HG03378 (cell line): Measurements from ENCODE around the gene SNX22.

Experiments used
- ATAC-seq: cut with Tn5 transposase; IDR thresholded peaks from one replicate; pipeline ENCODE4 v1.9.1; 2021; ENCODE audit warnings: mild to moderate bottlenecking, moderate library complexity; ENCODE audit not compliant: unreplicated experiment

SNX22 gene

DNA sequence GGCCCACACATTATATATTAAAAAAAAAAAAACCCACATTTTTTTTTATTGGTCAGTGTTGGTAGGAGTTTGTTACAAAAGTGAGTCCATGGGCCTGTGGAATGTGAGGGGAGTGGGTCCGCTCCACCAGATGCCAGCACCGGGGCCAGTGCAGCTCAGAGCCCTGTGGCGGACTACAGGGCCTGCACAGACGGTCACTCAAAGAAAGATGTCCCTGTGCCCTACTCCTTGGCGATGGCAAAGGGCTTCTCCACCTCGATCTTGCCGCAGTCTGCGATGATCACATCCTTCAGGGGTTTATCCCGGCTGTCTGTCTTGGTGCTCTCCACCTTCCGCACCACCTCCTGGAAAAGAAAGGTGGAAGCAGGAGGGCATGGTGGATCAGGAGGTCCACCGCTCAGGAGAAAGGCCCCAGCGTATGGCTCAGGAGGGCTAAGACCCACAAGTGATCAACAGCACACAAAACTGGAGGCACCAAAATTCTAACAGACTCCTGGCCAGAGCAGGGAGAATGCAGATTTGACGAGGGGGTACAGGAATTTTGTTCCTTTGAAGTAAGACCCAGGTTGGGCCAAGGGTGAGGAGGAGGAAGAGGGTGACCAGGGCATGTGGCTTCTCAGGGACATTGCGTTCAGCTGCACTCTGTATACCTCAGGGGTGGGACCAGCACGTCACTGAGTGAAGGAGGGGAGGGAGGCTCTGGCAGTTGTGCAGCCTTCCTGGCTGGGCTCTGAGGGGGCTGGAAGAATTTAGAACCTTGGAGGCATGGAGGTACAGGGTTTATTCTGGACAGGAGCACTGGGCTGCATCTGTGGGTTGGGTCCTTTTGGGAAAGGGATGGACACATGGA, 4.5 kb downstream of the SNX22 start:
- no peak for ATAC-seq

DNA sequence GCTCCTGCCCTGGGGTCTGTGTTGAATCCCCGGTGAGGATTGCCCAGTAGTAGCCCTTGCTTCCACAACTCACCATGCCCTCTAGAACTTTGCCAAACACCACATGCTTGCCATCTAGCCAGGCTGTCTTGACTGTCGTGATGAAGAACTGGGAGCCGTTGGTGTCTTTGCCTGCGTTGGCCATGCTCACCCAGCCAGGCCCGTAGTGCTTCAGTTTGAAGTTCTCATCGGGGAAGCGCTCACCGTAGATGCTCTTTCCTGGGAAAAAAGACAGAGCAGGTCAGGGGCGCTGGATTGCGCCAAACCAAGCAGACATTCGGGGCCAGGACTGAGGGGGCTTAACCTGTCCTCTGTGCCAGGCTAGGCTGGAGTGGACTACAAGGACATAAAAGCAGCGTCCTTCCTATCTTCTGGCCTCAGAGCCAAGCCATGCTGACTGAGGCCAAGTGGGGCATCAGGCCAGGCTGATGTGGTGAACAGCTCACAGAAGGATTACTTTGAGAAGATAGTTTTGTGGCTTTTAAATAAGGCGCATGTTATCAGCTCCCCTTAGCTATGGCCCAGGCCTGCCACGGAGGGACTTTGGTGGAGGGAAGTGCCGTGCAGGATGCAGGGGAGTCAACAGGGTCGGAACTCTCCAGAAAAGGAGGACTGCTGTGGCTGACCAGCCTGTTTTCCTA, 5.3 kb downstream of the SNX22 start:
- no peak for ATAC-seq

DNA sequence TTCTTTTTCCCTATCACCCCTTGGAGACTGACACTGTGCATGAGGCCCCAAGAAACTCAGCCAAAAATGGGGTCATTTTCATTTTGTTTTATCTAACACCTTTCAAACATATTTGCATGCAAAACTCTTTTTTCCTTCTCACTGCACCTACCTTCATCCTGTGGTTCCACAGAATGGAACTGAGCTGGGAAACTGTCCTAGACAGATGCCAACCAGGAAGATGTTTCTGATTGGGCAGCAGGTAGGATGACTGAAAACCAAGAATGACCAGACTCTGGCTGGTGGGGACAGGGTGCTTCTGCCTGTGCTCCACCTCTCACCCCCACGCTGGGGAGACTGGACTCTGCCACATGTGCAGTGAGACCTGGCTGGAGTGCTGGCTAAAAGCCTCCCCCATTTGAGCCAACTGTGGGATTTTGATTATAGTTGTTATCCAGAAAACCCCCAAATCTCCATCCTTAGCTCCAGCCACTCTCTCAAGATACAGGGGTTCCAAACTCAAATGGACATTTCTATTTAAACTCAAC, 6.1 kb downstream of the SNX22 start:
- ATAC-seq, result no peak

- ATAC-seq, result no peak
Measured at GRCh38 chr15:64158363-64159134, 7.0 kb downstream of the SNX22 start.

DNA sequence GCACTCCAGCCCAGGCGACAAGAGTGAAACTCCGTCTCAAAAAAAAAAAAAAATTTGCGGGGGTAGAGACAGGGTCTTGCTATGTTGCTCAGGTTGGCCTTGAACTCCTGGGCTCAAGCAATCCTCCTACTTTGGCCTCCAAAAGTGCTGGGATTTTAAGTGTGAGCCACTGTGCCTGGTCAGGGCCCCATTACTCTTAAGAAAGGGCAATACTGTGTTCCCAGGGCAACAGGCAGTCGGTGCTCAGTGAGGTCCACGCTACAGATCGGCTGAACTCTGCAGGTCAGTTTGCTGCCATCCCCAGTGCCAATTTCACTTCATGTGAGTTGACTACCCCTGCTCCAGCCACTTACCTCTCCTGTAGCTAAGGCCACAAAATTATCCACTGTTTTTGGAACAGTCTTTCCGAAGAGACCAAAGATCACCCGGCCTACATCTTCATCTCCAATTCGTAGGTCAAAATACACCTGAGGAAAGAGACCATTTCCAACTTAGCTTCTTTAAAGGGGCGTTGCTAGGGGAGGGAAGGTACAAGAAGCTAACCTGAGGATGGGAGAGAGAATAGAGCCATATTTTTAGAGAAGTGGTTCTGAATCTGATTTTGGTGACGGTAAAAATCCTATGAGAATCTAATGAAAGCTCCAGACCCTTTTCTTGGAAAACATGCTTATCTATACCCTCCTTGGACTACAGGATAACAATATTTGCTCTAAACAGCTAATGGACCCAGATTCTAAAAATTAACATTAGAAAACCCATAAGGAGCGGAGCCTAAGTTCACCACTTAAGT, 10.4 kb downstream of the SNX22 start:
- no peak for ATAC-seq

GRCh38 chr15:64162478-64162868, 10.9 kb downstream of the SNX22 start:
- peak; percentile 13 for ATAC-seq

DNA sequence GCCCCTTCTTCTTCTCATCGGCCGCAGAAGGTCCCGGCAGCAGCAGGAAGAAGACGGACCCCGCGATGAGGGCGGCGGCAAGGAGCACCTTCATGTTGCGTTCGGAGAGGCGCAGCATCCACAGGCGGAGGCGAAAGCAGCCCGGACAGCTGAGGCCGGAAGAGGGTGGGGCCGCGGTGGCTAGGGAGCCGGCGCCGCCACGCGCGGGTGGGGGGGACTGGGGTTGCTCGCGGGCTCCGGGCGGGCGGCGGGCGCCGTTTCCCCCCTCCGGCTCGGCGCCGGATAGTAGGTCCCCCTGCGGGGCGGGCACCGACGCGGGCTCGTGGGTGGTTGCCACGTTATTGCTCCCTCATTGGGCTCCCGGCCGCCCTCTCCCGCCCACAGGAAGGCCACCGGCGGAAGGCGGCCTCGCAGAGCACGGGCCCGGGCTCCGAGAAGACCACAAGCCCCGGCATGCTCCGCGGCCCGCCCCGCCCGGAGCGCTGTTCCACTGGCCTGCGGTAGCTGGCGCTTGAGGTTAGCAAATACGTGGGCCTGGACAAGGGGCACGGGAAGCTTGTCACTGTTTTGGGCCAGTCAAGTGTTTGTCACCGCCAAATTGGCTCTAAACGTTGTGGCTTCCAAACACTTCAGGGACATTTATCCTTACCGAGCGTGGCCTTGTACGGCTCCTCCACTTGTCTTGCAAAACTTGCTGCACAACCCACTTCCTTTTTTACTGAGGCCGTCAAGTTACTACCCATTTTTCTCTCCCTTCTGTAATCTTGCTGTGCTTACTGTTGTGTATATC, 11.5 kb downstream of the SNX22 start, which contains the start of gene PPIB:
Gene PPIB (minus strand): TSS at position 154 of the 790 bp plus-strand sequence. CDS start 36 bp downstream, at position 118.
- ATAC-seq, result peak; percentile 79

DNA sequence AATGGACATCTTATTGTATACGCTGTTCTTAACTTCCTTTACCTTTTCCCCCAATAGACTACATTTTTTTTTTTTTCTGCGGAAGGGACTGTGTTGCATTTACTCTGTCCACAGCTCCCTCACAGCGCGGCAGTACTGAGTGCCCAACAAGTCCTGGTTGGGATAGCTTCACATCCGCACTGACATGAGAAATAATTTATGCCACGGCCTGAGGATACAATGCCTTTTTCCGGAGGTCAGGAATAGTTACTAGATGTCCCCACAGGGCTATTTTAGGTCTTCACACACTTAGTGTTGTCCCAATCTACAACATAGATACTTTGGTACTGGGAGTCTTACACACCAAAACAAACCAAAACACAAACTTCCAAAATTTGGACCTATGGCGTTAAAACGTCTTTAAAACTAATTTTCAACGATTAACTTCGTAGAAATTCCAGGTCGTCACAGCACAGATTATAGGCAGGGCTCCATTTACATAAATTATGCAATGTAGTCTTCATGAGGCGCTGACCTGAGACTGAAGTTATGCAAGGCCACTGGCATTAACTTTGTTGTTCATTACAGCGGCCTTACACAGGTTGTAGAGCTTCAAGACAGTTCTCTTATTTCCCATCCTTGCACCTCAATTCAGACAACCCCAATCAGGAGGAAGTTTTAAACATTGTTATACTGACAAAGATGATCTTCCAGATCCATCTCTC, 12.3 kb downstream of the SNX22 start:
- peak; percentile 12 for ATAC-seq

- ATAC-seq, result no peak
Measured at GRCh38 chr15:64164436-64164835, 12.9 kb downstream of the SNX22 start.

- no peak for ATAC-seq
Measured at GRCh38 chr15:64166102-64166890, 14.8 kb downstream of the SNX22 start.

- ATAC-seq, result no peak
Measured at GRCh38 chr15:64180235-64180824, 28.8 kb downstream of the SNX22 start.

DNA sequence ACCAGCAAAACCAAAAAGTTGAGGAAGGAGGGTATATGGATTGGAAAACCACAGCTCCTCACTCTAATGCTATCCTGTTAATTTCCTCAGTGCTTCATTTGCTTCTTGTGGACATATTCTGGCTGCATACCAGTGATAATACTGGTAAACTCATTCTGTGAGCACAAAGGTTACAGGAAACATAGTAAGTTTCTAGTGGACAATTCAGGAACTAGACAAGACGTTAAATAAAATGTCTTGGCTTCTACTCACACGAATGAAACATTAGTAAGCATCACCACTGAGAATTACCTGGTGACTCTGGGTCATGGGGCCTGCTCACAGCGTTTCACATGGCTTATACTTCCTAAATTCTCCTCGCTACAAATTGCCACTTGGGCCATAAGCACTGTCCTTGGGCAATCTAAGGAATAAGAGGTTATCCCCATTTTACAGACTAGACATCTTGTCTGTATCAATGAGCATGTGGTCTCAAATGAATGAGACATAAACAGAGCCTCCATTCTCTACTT, 31.4 kb downstream of the SNX22 start:
- no peak for ATAC-seq

DNA sequence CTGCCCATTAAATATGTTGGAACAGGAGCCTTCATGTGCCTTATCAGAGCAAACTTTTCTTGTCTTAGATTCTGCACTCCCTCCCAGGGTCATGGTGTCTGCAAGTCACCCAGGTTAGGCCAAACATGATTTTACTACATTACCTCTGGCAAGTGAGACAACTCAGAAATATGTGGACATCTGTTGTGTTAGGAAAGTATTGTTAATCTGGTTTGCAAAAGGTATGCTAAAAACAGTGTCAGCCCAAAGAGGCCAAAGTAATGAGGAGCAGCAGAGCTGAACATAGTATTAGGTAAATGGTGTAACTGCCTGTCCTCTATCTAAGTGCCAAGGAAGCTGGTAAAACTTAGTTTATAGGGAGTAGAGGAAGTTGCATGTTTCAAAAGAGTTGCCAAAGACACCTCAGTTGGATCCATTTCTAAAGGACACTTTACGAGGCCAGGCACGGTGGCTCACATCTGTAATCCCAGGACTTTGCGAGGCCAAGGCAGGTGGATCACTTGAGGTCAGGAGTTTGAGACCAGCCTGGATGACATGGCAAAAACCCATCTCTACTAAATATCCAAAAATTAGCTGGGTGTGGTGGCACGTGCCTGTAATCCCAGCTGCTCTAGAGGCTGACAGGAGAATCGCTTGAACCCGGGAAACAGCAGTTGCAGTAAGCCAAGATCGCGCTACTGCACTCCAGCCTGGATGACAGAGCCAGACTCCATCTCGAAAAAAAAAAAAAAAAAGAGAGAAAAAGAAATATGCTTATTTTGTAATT, 33.8 kb downstream of the SNX22 start:
- no peak for ATAC-seq

GRCh38 chr15:64187396-64188191, 36.1 kb downstream of the SNX22 start:
- ATAC-seq, result no peak

- ATAC-seq, result no peak
Measured at GRCh38 chr15:64191971-64192830, 40.7 kb downstream of the SNX22 start.
